Liver (tissue), 9 donors: ENCODE measurements around the gene MAP3K12. TPM values are rescaled to one million over a fixed set of nuclear protein-coding genes. Genes with fewer than 3 reads are reported as not detected.

Source experiments
- DNase-seq: peaks from one replicate; pipeline ENCODE4 v3.0.0-alpha.2; 2017; ENCODE audit warnings: low spot score
- H3K27ac ChIP-seq, 2 donors: one replicate each; pipeline ENCODE4 v1.7.0; 2013; ENCODE audit warnings: inconsistent platforms in 2 of 2, low read length in 2 of 2, control low read depth in 1 of 2, low read depth in 1 of 2, mild to moderate bottlenecking in 1 of 2
- H3K27me3 ChIP-seq, 4 donors: one replicate each; pipeline versions ENCODE4 v1.6.1 to v1.7.0; 2013; ENCODE audit warnings: low read length in 3 of 4, inconsistent platforms in 1 of 4, mild to moderate bottlenecking in 1 of 4, moderate library complexity in 1 of 4; ENCODE audit not compliant: control insufficient read depth in 4 of 4, insufficient read depth in 4 of 4
- H3K36me3 ChIP-seq, 4 donors: one replicate each; pipeline versions ENCODE4 v1.6.1 to v1.7.0; 2013; ENCODE audit warnings: low read length in 3 of 4, mild to moderate bottlenecking in 3 of 4, low read depth in 1 of 4, moderate library complexity in 1 of 4; ENCODE audit not compliant: control insufficient read depth in 4 of 4, insufficient read depth in 3 of 4
- H3K4me1 ChIP-seq, 4 donors: one replicate each; pipeline versions ENCODE4 v1.6.1 to v1.7.0; 2013; ENCODE audit warnings: low read length in 3 of 4, mild to moderate bottlenecking in 3 of 4, moderate library complexity in 1 of 4; ENCODE audit not compliant: control insufficient read depth in 4 of 4, insufficient read depth in 4 of 4
- H3K4me3 ChIP-seq, 3 donors: one replicate each; pipeline versions ENCODE4 v1.6.1 to v1.7.0; 2013; ENCODE audit warnings: low read length in 3 of 3, control low read depth in 1 of 3, low read depth in 1 of 3, mild to moderate bottlenecking in 1 of 3
- H3K9ac ChIP-seq, 2 donors: one replicate each; pipeline ENCODE4 v1.7.0; 2013; ENCODE audit warnings: low read length in 2 of 2, mild to moderate bottlenecking in 2 of 2, moderate library complexity in 2 of 2, control low read depth in 1 of 2, low read depth in 1 of 2
- H3K9me3 ChIP-seq, 4 donors: one replicate each; pipeline versions ENCODE4 v1.6.1 to v1.7.0; 2013; ENCODE audit warnings: low read length in 3 of 4; ENCODE audit not compliant: control insufficient read depth in 4 of 4
- ATF3 ChIP-seq: IDR thresholded peaks from 2 replicates; pipeline ENCODE4 v1.6.1; 2016; ENCODE audit warnings: antibody characterized with exemption
- CTCF ChIP-seq: fragments of 150-350 bp; IDR thresholded peaks from 2 replicates; pipeline ENCODE4 v1.5.1; 2017; ENCODE audit warnings: improper control_type of control experiment, low read depth, low read length; ENCODE audit not compliant: missing input control
- EGR1 ChIP-seq, 2 donors: IDR thresholded peaks; 2 replicates each; pipeline ENCODE4 v1.6.1; 2016 to 2018; ENCODE audit warnings: antibody characterized with exemption in 2 of 2, low read depth in 2 of 2
- FOXA1 ChIP-seq: IDR thresholded peaks from 2 replicates; pipeline ENCODE4 v1.6.1; 2016; ENCODE audit warnings: antibody characterized with exemption
- FOXA2 ChIP-seq: IDR thresholded peaks from 2 replicates; pipeline ENCODE4 v1.6.1; 2016; ENCODE audit warnings: antibody characterized with exemption
- GABPA ChIP-seq, 2 donors: IDR thresholded peaks in 1 of 2; conservative IDR thresholded peaks in 1 of 2; 2 replicates each; pipeline ENCODE4 v1.6.1; 2016; ENCODE audit warnings: antibody characterized with exemption in 2 of 2, mild to moderate bottlenecking in 1 of 2, moderate library complexity in 1 of 2
- HNF4A ChIP-seq, 2 donors: conservative IDR thresholded peaks; 2 replicates each; pipeline ENCODE4 v1.6.1; 2016; ENCODE audit warnings: antibody characterized with exemption in 2 of 2, mild to moderate bottlenecking in 2 of 2
- JUND ChIP-seq, 2 donors: IDR thresholded peaks; 2 replicates each; pipeline ENCODE4 v1.6.1; 2016; ENCODE audit warnings: antibody characterized with exemption in 2 of 2
- MAX ChIP-seq: IDR thresholded peaks from 2 replicates; pipeline ENCODE4 v1.6.1; 2016; ENCODE audit warnings: antibody characterized with exemption
- NR2F2 ChIP-seq: IDR thresholded peaks from 2 replicates; pipeline ENCODE4 v1.6.1; 2016; ENCODE audit warnings: antibody characterized with exemption
- REST ChIP-seq: IDR thresholded peaks from 2 replicates; pipeline ENCODE4 v1.6.1; 2016; ENCODE audit warnings: antibody characterized with exemption, mild to moderate bottlenecking
- RXRA ChIP-seq, 2 donors: IDR thresholded peaks; 2 replicates each; pipeline ENCODE4 v1.6.1; 2017 to 2018; ENCODE audit warnings: antibody characterized with exemption in 2 of 2, mild to moderate bottlenecking in 1 of 2
- SP1 ChIP-seq: IDR thresholded peaks from 2 replicates; pipeline ENCODE4 v1.6.1; 2018; ENCODE audit warnings: antibody characterized with exemption, mild to moderate bottlenecking
- TAF1 ChIP-seq: conservative IDR thresholded peaks from 2 replicates; pipeline ENCODE4 v1.6.1; 2016; ENCODE audit warnings: antibody characterized with exemption, mild to moderate bottlenecking
- YY1 ChIP-seq: IDR thresholded peaks from 2 replicates; pipeline ENCODE4 v1.6.1; 2016; ENCODE audit warnings: antibody characterized with exemption, mild to moderate bottlenecking
- ZBTB33 ChIP-seq: IDR thresholded peaks from 2 replicates; pipeline ENCODE4 v1.6.1; 2016; ENCODE audit warnings: antibody characterized with exemption
- WGBS: extraction: QIAGEN DNeasy Blood & Tissue Kit; methylation state at CpG from one replicate; pipeline ENCODE4 v1.1.7; 2013; 5-methylcytosine and 5-hydroxymethylcytosine counted together
- polyA plus RNA-seq, 2 donors: library from polyadenylated mRNA; stranded (reverse) in 1 of 2; unstranded in 1 of 2; fragments of 200-250 nt in 1 of 2; fragments of >200 nt in 1 of 2; fragmentation: Nextera tagmentation in 1 of 2; extraction: Ambion mirVana in 1 of 2; gene quantifications; one replicate each; pipeline versions ENCODE4 v1.2.1 to v1.2.3, GENCODE V29; 2013 to 2015
- total RNA-seq, 2 donors: library from RNA; depleted of rRNA; stranded (reverse); fragments of >200 nt; gene quantifications; one replicate each; pipeline ENCODE4 v1.2.3, GENCODE V29; 2014
- donor health status: healthy.
- donor health status: healthy.
- donor health status: healthy.
- donor health status: healthy.
- donor health status: healthy.

MAP3K12 gene
- total and polyA plus RNA-seq, 4 donors = 0.53 to 2.4 (median 1.5) TPM

- Histone ChIP-seq H3K9ac (no peak within 1 kb of the TSS), H3K4me1 (peaks cover 2 to 11% (median 9%) of the 10 kb centered on the region in 4 donors), H3K4me3 (no peak within 1 kb of the TSS), H3K27me3 (no peaks in the 10 kb centered on the region), H3K9me3 (no peaks in the 10 kb centered on the region), H3K27ac (no peak within 1 kb of the TSS), H3K36me3 (peaks cover 0 to 22% (median 12%) of the 10 kb centered on the region in 4 donors)
- no peak for DNase-seq
- WGBS = 95% methylated on average over 9 of the region's 9 CpGs
- TF ChIP-seq EGR1 (IDR thresholded peaks at IDR 0.05; ENCODE audit: low read depth in 2 of 2) (no peak), RXRA (IDR thresholded peaks at IDR 0.05) (no peak), FOXA1 (no peak), ATF3 (no peak), REST (no peak), ZBTB33 (no peak), GABPA (IDR thresholded peaks at IDR 0.05 in 1 of 2, conservative IDR thresholded peaks at IDR 0.05 in 1 of 2) (no peak), SP1 (no peak), FOXA2 (no peak), YY1 (no peak), CTCF (no peak)
Observed at GRCh38 chr12:53506881-53507602, 7.8 kb upstream of the MAP3K12 start, which contains the start of gene NPFF. NPFF (minus strand) TSS chr12:53507484; CDS start chr12:53507474, 10 bp downstream.

GRCh38 chr12:53506450-53506785 is 7.2 kb upstream of the MAP3K12 start:
- H3K36me3 ChIP-seq = peaks cover 0 to 19% (median 6%) of the 10 kb centered on the region in 4 donors
- H3K4me1 ChIP-seq = peaks cover 5 to 17% (median 15%) of the 10 kb centered on the region in 4 donors
- DNase-seq = no peak
- H3K9me3 ChIP-seq = no peaks in the 10 kb centered on the region
- no peak overlapping the region for H3K9ac ChIP-seq
- no peak overlapping the region for H3K4me3 ChIP-seq
- no peaks in the 10 kb centered on the region for H3K27me3 ChIP-seq
- 61% methylated on average over 2 of the region's 2 CpGs for WGBS
- H3K27ac ChIP-seq = no peak overlapping the region
- TF ChIP-seq TAF1 (no peak), YY1 (no peak), NR2F2 (no peak), MAX (no peak), FOXA1 (no peak), HNF4A (conservative IDR thresholded peaks at IDR 0.05) (no peak), FOXA2 (no peak), EGR1 (IDR thresholded peaks at IDR 0.05; ENCODE audit: low read depth in 2 of 2) (no peak), SP1 (no peak), RXRA (IDR thresholded peaks at IDR 0.05) (no peak), GABPA (IDR thresholded peaks at IDR 0.05 in 1 of 2, conservative IDR thresholded peaks at IDR 0.05 in 1 of 2) (no peak), ATF3 (no peak), CTCF (no peak), ZBTB33 (no peak), JUND (IDR thresholded peaks at IDR 0.05) (no peak)
